K562 (cell line): ENCODE results near the gene WDR20. TPM values are rescaled to one million over a fixed set of nuclear protein-coding genes. Genes with fewer than 3 reads are reported as not detected.

ENCODE experiments used
- CAMTA2 ChIP-seq: fragments of 250-450 bp; sonication (Bioruptor Pico); conservative IDR thresholded peaks from 2 replicates; pipeline ENCODE4 v1.5.1; 2022
- CEBPG ChIP-seq, 3 experiments: fragments of 200-800 bp in 1 of 3; sonication (Bioruptor generic) in 1 of 3; sonication (generic) in 1 of 3; formaldehyde crosslinking in 1 of 3; IDR thresholded peaks in 2 of 3; conservative IDR thresholded peaks in 1 of 3; 2 replicates each; pipeline versions ENCODE4 v1.6.1 to v1.8.0; 2016 to 2022; ENCODE audit warnings: missing compliant biosample characterization in 2 of 3, missing genetic modification characterization in 2 of 3, mild to moderate bottlenecking in 1 of 3, missing genetic modification reagents in 1 of 3
- CHD2 ChIP-seq: IDR thresholded peaks from 2 replicates; pipeline ENCODE4 v1.6.1; 2011; ENCODE audit warnings: low read depth, low read length
- CREM ChIP-seq: IDR thresholded peaks from 2 replicates; pipeline ENCODE4 v1.6.1; 2014; ENCODE audit warnings: antibody characterized with exemption, low read depth
- DDX20 ChIP-seq: fragments of 450-650 bp; IDR thresholded peaks from 2 replicates; pipeline ENCODE4 v1.6.1; 2016; ENCODE audit warnings: missing genetic modification characterization, low read depth, mild to moderate bottlenecking, missing compliant biosample characterization, moderate library complexity
- GABPB2 ChIP-seq: fragments of 250-450 bp; sonication (Bioruptor Pico); conservative IDR thresholded peaks from 2 replicates; pipeline ENCODE4 v1.5.1; 2021; ENCODE audit warnings: mild to moderate bottlenecking
- GTF2E2 ChIP-seq: fragments of 200-800 bp; sonication (Bioruptor generic); IDR thresholded peaks from 2 replicates; pipeline ENCODE4 v1.6.1; 2016; ENCODE audit warnings: missing genetic modification characterization, missing compliant biosample characterization
- MXI1 ChIP-seq: IDR thresholded peaks from 2 replicates; pipeline ENCODE4 v1.6.1; 2011; ENCODE audit warnings: low read depth, mild to moderate bottlenecking, improper control_type of control experiment, low read length
- POLR2G ChIP-seq: fragments of 200-400 bp; formaldehyde crosslinking; IDR thresholded peaks from 2 replicates; pipeline ENCODE4 v1.6.1; 2017; ENCODE audit warnings: low read depth, mild to moderate bottlenecking, antibody characterized with exemption, low read length, moderate library complexity
- PRMT5 ChIP-seq: sonication (generic); formaldehyde crosslinking; IDR thresholded peaks from 2 replicates; pipeline ENCODE4 v1.5.0; 2020; ENCODE audit warnings: missing genetic modification reagents
- RFX7 ChIP-seq: fragments of 250-450 bp; sonication (Bioruptor Pico); IDR thresholded peaks from 2 replicates; pipeline ENCODE4 v1.5.1; 2021; ENCODE audit warnings: mild to moderate bottlenecking
- SMARCA4 ChIP-seq: fragments of 450-650 bp; IDR thresholded peaks from 2 replicates; pipeline ENCODE4 v1.6.1; 2016
- SMC3 ChIP-seq: conservative IDR thresholded peaks from 2 replicates; pipeline ENCODE4 v1.6.1; 2011; ENCODE audit warnings: low read depth, low read length, improper control_type of control experiment; ENCODE audit not compliant: insufficient read depth
- SP2 ChIP-seq: IDR thresholded peaks from 2 replicates; pipeline ENCODE4 v1.6.1; 2011; ENCODE audit warnings: mild to moderate bottlenecking, low read depth, low read length, moderate library complexity; ENCODE audit not compliant: poor library complexity, severe bottlenecking; ENCODE audit errors: extremely low read depth
- STAG1 ChIP-seq: sonication (generic); formaldehyde crosslinking; IDR thresholded peaks from 2 replicates; pipeline ENCODE4 v1.5.0; 2020; ENCODE audit warnings: missing genetic modification reagents, borderline replicate concordance
- TBL1XR1 ChIP-seq, 2 experiments: IDR thresholded peaks; 2 replicates each; pipeline ENCODE4 v1.6.1; 2012; ENCODE audit warnings: improper control_type of control experiment in 2 of 2, low read length in 2 of 2, mild to moderate bottlenecking in 1 of 2
- THAP7 ChIP-seq: fragments of 250-450 bp; sonication (Bioruptor Pico); IDR thresholded peaks from 2 replicates; pipeline ENCODE4 v1.5.0; 2021
- ZBTB34 ChIP-seq: fragments of 250-450 bp; sonication (Bioruptor Pico); IDR thresholded peaks from 2 replicates; pipeline ENCODE4 v1.8.0; 2021; ENCODE audit warnings: mild to moderate bottlenecking, moderate library complexity
- ZBTB5 ChIP-seq: fragments of 450-650 bp; IDR thresholded peaks from 2 replicates; pipeline ENCODE4 v1.6.1; 2017; ENCODE audit warnings: antibody characterized with exemption
- ZC3H4 ChIP-seq: sonication (generic); formaldehyde crosslinking; IDR thresholded peaks from 2 replicates; pipeline ENCODE4 v1.9.0; 2021; ENCODE audit warnings: missing genetic modification reagents, borderline replicate concordance
- ZEB2 ChIP-seq: fragments of 450-650 bp; IDR thresholded peaks from 2 replicates; pipeline ENCODE4 v1.6.1; 2016
- ZFP91 ChIP-seq: sonication (generic); formaldehyde crosslinking; IDR thresholded peaks from 2 replicates; pipeline ENCODE4 v1.8.0; 2022; ENCODE audit warnings: mild to moderate bottlenecking, missing genetic modification reagents
- ZNF140 ChIP-seq: fragments of 250-450 bp; sonication (Bioruptor Pico); IDR thresholded peaks from 2 replicates; pipeline ENCODE4 v1.8.0; 2021; ENCODE audit warnings: moderate library complexity, mild to moderate bottlenecking, inconsistent platforms
- ZNF347 ChIP-seq: fragments of 450-650 bp; formaldehyde crosslinking; IDR thresholded peaks from 2 replicates; pipeline ENCODE4 v1.4.0; 2020; ENCODE audit warnings: low read depth, mild to moderate bottlenecking, moderate library complexity
- ZNF586 ChIP-seq: fragments of 450-650 bp; formaldehyde crosslinking; conservative IDR thresholded peaks from 2 replicates; pipeline ENCODE4 v1.4.0; 2020; ENCODE audit warnings: mild to moderate bottlenecking, moderate library complexity
- polyA plus RNA-seq, 8 experiments: library from polyadenylated mRNA; depleted of rRNA in 4 of 8; stranded (reverse) in 5 of 8; unstranded in 3 of 8; fragments of >200 nt; fragmentation: Nextera tagmentation in 2 of 8; fragmentation: Illumina TruSeq in 1 of 8; extraction: Ambion mirVana in 2 of 8; extraction: Trizol in 1 of 8; gene quantifications; 2 replicates each; pipeline versions ENCODE4 v1.2.1 to v1.2.3, GENCODE V29; 2011 to 2014; ENCODE audit warnings: inconsistent platforms in 1 of 8, missing spikeins in 1 of 8
- total RNA-seq, 7 experiments: library from RNA; depleted of rRNA in 6 of 7; stranded (reverse); fragments of >200 nt in 6 of 7; fragmentation: Illumina TruSeq in 2 of 7; extraction: Trizol in 2 of 7; gene quantifications; 2 replicates each; pipeline versions ENCODE4 v1.2.1 to v1.2.3, GENCODE V29; 2011 to 2021; ENCODE audit warnings: low replicate concordance in 1 of 7

WDR20 gene
- total and polyA plus RNA-seq, 9 of the 15 experiments (the other 6 are each of a cell fraction or from before 2014, with no cell fraction given) = 7.0 to 15.3 (median 11.8) TPM

- no peak for TF ChIP-seq THAP7
- TF ChIP-seq ZFP91 = no peak
- no peak for TF ChIP-seq STAG1 (CRISPR knock-in tag)
- TF ChIP-seq GABPB2 (CRISPR knock-in tag) = no peak
- no peak for TF ChIP-seq SMARCA4
- no peak for TF ChIP-seq ZBTB34
- TF ChIP-seq GTF2E2 = no peak
- TF ChIP-seq CAMTA2 (CRISPR knock-in tag) = no peak
- no peak for TF ChIP-seq SP2
- no peak for TF ChIP-seq DDX20
- no peak for TF ChIP-seq SMC3
- TF ChIP-seq ZC3H4 (CRISPR knock-in tag) = no peak
- no peak for TF ChIP-seq CHD2
- TF ChIP-seq RFX7 (CRISPR knock-in tag) = no peak
- no peak for TF ChIP-seq ZNF140 (CRISPR knock-in tag)
- TF ChIP-seq POLR2G = peak; percentile 87
- TF ChIP-seq ZEB2 = peak; percentile 70
- no peak for TF ChIP-seq TBL1XR1 (IDR thresholded peaks at IDR 0.05; ENCODE audit: low read length in 2 of 2)
- no peak for TF ChIP-seq ZNF586 (CRISPR knock-in tag)
- no peak for TF ChIP-seq ZNF347 (CRISPR knock-in tag)
- TF ChIP-seq PRMT5 (CRISPR knock-in tag) = no peak
- no peak for TF ChIP-seq ZBTB5
- no peak for TF ChIP-seq MXI1
- no peak for TF ChIP-seq CEBPG (CRISPR knock-in tag; IDR thresholded peaks at IDR 0.05)
- no peak for TF ChIP-seq CEBPG (tag; conservative IDR thresholded peaks at IDR 0.05 in 1 of 2, IDR thresholded peaks at IDR 0.05 in 1 of 2)
- no peak for TF ChIP-seq CREM
Observed at GRCh38 chr14:102139286-102140026, at the start of gene WDR20 (continued).
